ENCODE data around the gene MGAT5B.

The MGAT5B gene

DNA sequence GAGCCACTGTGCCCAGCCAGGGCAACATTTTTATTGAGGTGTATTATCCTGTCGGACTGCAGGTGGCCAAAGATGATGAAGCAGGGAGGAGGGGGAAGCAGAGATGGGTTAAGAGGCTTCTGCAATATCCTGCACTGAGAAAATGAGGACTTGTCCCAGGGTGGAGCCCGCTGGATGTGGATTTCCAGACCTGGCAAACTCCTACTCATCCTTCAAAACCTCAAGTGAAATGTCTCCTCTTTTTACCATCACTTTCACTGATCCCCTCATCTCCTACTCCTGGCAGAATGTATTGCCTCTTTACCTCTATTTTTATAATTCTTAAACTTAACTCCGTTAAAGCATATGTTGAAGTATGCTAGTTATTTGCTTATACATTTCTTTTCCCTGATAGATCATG is 60.9 kb downstream of the MGAT5B start:
- no peak for TF ChIP-seq FOXP2 (optimal IDR thresholded peaks at IDR 0.05; ENCODE audit: borderline replicate concordance, extremely low read depth, extremely low read length, insufficient read depth)
- TF ChIP-seq, protein P1, sequence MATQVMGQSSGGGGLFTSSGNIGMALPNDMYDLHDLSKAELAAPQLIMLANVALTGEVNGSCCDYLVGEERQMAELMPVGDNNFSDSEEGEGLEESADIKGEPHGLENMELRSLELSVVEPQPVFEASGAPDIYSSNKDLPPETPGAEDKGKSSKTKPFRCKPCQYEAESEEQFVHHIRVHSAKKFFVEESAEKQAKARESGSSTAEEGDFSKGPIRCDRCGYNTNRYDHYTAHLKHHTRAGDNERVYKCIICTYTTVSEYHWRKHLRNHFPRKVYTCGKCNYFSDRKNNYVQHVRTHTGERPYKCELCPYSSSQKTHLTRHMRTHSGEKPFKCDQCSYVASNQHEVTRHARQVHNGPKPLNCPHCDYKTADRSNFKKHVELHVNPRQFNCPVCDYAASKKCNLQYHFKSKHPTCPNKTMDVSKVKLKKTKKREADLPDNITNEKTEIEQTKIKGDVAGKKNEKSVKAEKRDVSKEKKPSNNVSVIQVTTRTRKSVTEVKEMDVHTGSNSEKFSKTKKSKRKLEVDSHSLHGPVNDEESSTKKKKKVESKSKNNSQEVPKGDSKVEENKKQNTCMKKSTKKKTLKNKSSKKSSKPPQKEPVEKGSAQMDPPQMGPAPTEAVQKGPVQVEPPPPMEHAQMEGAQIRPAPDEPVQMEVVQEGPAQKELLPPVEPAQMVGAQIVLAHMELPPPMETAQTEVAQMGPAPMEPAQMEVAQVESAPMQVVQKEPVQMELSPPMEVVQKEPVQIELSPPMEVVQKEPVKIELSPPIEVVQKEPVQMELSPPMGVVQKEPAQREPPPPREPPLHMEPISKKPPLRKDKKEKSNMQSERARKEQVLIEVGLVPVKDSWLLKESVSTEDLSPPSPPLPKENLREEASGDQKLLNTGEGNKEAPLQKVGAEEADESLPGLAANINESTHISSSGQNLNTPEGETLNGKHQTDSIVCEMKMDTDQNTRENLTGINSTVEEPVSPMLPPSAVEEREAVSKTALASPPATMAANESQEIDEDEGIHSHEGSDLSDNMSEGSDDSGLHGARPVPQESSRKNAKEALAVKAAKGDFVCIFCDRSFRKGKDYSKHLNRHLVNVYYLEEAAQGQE (IDR thresholded peaks at IDR 0.05; ENCODE audit: insufficient read depth in 1 of 2, low read depth in 2 of 2, low read length in 2 of 2), result no peak
- TF ChIP-seq POLR2AphosphoS5 (IDR thresholded peaks at IDR 0.05; ENCODE audit: low read depth, low read length), result no peak
- TF ChIP-seq TAF1 (IDR thresholded peaks at IDR 0.05; ENCODE audit: borderline replicate concordance, insufficient read depth, low read length), result no peak
- TF ChIP-seq SIN3A (IDR thresholded peaks at IDR 0.05; ENCODE audit: borderline replicate concordance, insufficient read depth, low read length), result no peak

- TF ChIP-seq FOXP2 (optimal IDR thresholded peaks at IDR 0.05; ENCODE audit: borderline replicate concordance, extremely low read depth, extremely low read length, insufficient read depth), result no peak
- TF ChIP-seq TAF1 (IDR thresholded peaks at IDR 0.05; ENCODE audit: borderline replicate concordance, insufficient read depth, low read length), result no peak
- TF ChIP-seq SIN3A (IDR thresholded peaks at IDR 0.05; ENCODE audit: borderline replicate concordance, insufficient read depth, low read length), result no peak
- TF ChIP-seq, protein P1 (IDR thresholded peaks at IDR 0.05; ENCODE audit: insufficient read depth in 1 of 2, low read depth in 2 of 2, low read length in 2 of 2), result no peak
- no peak for TF ChIP-seq POLR2AphosphoS5 (IDR thresholded peaks at IDR 0.05; ENCODE audit: low read depth, low read length)
Observed at GRCh38 chr17:76929601-76930000, 61.4 kb downstream of the MGAT5B start.

- TF ChIP-seq POLR2AphosphoS5 (IDR thresholded peaks at IDR 0.05; ENCODE audit: low read depth, low read length) (no peak), TAF1 (IDR thresholded peaks at IDR 0.05; ENCODE audit: borderline replicate concordance, insufficient read depth, low read length) (no peak), FOXP2 (optimal IDR thresholded peaks at IDR 0.05; ENCODE audit: borderline replicate concordance, extremely low read depth, extremely low read length, insufficient read depth) (no peak), SIN3A (IDR thresholded peaks at IDR 0.05; ENCODE audit: borderline replicate concordance, insufficient read depth, low read length) (no peak)
- TF ChIP-seq, protein P1 (IDR thresholded peaks at IDR 0.05; ENCODE audit: insufficient read depth in 1 of 2, low read depth in 2 of 2, low read length in 2 of 2), result no peak
Observed at GRCh38 chr17:76930107-76930506, 61.9 kb downstream of the MGAT5B start.

GRCh38 chr17:76932402-76933333 is 64.5 kb downstream of the MGAT5B start:
- TF ChIP-seq POLR2AphosphoS5 (IDR thresholded peaks at IDR 0.05; ENCODE audit: low read depth, low read length) (no peak), FOXP2 (optimal IDR thresholded peaks at IDR 0.05; ENCODE audit: borderline replicate concordance, extremely low read depth, extremely low read length, insufficient read depth) (no peak), SIN3A (IDR thresholded peaks at IDR 0.05; ENCODE audit: borderline replicate concordance, insufficient read depth, low read length) (no peak), TAF1 (IDR thresholded peaks at IDR 0.05; ENCODE audit: borderline replicate concordance, insufficient read depth, low read length) (no peak)
- TF ChIP-seq, protein P1 (IDR thresholded peaks at IDR 0.05; ENCODE audit: insufficient read depth in 1 of 2, low read depth in 2 of 2, low read length in 2 of 2), result no peak

All from PFSK-1 (cell line).